ENCODE data around the gene ABCF1.

ABCF1 gene

DNA sequence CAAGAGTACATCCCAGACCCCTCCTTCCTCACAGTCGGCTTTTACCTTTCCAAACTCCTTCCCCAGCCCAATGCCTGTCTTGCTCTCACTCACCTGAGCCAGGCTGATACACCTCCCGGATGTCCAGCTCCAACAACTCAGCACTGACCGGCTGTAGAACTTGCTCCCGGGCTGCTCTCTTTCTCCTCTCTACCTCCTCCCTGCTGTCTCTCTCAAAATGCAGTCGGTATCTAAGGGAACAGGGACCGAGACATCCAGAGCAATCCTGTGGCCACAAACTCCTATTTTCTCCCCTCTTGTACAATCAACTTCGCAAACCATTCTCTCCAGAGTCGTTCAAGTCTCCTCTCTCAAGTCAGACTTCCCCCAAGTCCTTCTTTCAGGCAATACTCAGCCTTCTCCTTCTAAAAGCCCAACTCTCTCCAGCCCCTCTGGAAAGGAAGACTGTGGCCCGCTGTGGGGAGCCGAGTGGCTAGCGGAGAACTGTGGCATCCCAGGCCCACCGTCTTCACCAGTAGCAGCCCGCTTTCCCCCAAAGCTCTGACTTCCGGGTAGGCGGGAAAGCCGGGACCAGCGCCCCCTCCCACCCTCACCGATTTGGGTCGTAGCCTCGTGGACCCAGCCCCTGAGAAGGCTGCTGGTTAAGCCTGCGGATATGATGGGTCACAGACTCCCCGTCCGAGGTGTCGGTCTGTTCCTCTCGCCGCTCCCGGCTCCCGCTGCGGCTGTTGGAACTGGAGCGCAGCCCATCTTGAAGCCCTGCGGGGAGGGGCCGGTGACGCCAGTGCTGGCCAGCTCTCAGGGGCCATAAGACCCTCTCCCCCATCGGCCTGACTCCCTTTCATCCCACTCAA, 16.1 kb upstream of the ABCF1 start:
- Histone ChIP-seq H3K27me3 (no peaks in the 10 kb centered on the region), H3K4me2 (peak overlapping the region; percentile 93 to 100 (median 96)), H3K27ac (peak overlapping the region; percentile 89 to 97 (median 95); a peak in 21 of 22 replicates), H3K9me3 (replicated peaks in 1 of 11) (no peaks in the 10 kb centered on the region), H3K36me3 (peaks cover 43 to 65% (median 56%) of the 10 kb centered on the region in 11 experiments), H3K4me3 (peak overlapping the region; percentile 78 to 94 (median 90)), H3K4me1 (peaks cover 27 to 38% (median 33%) of the 10 kb centered on the region in 10 experiments), H4K20me1 (peaks cover 0 to 51% (median 13%) of the 10 kb centered on the region in 11 experiments; a peak in 12 of 22 replicates), H3K9ac (peak overlapping the region; percentile 86 to 95 (median 92))
- TF ChIP-seq Cebpa-rat (IDR thresholded peaks at IDR 0.05): no peak

DNA sequence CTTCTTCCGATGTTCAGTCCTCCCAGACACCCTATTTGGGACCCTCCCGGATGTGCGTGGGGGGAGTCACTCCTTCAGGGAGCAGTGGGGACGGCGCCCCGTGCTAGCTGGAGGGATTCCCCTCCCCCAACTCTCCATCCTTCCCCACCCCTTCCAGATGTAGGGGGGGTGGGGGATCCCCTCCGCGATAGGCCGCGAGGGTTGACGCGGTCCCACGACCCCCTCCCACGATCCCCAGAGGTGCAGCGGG, 15.5 kb upstream of the ABCF1 start:
- H3K4me1 ChIP-seq: peaks cover 27 to 38% (median 33%) of the 10 kb centered on the region in 10 experiments
- H3K27ac ChIP-seq: peak overlapping the region; percentile 89 to 97 (median 95)
- peak overlapping the region; percentile 86 to 95 (median 92) for H3K9ac ChIP-seq
- H3K27me3 ChIP-seq: no peaks in the 10 kb centered on the region
- TF ChIP-seq Cebpa-rat (IDR thresholded peaks at IDR 0.05): no peak
- H3K36me3 ChIP-seq: peaks cover 37 to 64% (median 53%) of the 10 kb centered on the region in 11 experiments
- H3K4me3 ChIP-seq: peak overlapping the region; percentile 78 to 94 (median 90)
- peak overlapping the region; percentile 93 to 100 (median 96) for H3K4me2 ChIP-seq
- H4K20me1 ChIP-seq: peaks cover 0 to 51% (median 13%) of the 10 kb centered on the region in 11 experiments; a peak in 12 of 22 replicates
- H3K9me3 ChIP-seq (replicated peaks in 1 of 11): no peaks in the 10 kb centered on the region

DNA sequence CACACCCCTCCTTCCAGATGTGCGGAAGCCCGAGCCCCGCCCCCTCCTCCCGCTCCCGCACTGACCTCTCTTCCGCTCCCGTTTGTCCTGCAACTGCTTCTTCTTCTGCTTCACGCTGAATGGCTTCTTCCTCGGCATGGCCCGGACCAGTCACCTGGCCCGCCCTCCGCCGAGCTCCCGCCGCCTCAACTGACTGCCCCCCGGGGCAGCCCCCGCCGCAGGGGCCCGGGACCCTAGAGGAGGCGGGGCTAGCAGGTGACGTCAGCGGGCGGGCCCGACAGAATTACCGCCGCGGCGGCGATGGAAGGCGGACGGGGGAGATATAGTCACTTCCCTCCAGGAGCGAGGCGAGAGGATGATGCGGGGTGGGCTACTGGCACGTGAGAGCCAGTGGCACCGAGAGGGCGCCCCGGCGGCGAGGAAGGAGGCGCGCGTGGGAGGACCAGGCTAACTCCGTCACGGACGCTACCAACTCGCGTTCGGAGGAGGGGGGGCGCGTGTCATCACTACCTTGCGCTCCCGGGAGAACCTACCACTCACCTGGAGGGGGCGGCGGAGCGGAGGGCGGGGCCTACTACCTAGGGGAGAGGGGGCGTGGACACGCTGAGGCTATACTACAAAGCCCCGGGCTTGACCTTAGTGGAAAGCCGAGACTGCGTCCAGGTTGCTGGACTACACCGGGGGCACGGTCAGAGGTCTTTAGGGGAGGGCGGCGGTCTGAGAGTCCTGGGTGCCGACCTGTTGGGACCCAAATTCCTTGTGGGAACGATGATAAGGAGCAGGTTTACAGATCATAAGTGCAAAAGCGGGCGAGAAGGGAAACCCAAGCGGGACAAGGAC, 15.0 kb upstream of the ABCF1 start, which contains the start of gene GNL1:
TSS of gene GNL1 (minus strand) at position 424 of the 840 bp plus-strand sequence. CDS start at position 138, 286 bp downstream.
- Histone ChIP-seq H3K27ac (peak within 1 kb of the TSS; percentile 89 to 97 (median 95)), H4K20me1 (peaks cover 0 to 48% (median 18%) of the 10 kb centered on the region in 11 experiments; a peak in 13 of 22 replicates), H3K9me3 (replicated peaks in 1 of 11) (no peaks in the 10 kb centered on the region), H3K36me3 (peaks cover 34 to 64% (median 53%) of the 10 kb centered on the region in 11 experiments), H3K4me3 (peak within 1 kb of the TSS; percentile 78 to 94 (median 90)), H3K9ac (peak within 1 kb of the TSS; percentile 86 to 95 (median 92)), H3K4me2 (peak within 1 kb of the TSS; percentile 93 to 100 (median 96)), H3K4me1 (peaks cover 27 to 38% (median 33%) of the 10 kb centered on the region in 10 experiments), H3K27me3 (no peaks in the 10 kb centered on the region)
- TF ChIP-seq Cebpa-rat (IDR thresholded peaks at IDR 0.05): no peak

DNA sequence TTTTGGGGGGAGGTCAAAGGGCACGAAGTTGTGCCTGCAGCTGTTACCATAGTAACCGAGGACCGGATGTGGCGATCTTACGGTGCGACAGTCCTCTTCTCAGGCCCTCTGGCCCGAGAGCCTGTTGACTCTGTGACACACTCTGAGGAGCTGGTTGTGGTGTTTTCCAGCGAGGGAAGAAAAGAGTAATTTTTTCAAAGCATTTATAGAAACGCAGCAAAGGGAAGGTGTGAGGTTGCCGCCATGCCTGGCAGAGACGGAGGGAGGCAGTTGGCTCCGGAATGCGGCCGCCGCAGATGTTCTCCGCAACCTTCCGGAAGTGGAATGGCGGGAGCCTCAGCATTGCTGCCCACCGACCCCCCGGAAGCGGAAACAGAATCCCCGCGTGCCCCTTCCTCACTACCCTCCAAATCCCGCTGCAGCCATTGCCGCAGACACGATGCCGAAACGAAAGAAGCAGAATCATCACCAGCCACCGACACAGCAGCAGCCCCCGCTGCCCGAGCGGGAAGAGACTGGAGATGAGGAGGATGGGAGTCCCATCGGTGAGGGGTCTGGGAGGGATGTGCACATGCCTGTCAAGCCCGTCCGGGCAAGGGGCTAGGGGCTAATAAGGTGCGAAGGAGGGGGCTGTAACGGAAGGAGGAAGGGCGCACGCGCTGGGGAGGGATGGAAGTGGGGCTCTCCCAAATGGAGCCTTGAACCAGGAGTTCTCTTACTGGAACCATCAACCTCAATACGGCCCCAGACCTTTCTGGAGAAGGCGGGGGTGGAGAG, 14.1 kb upstream of the ABCF1 start, which contains the start of gene PRR3:
TSS of gene PRR3 (plus strand) at position 390 of the 777 bp plus-strand sequence. CDS start at position 440, 50 bp downstream.
- Histone ChIP-seq H3K4me1 (peaks cover 27 to 38% (median 33%) of the 10 kb centered on the region in 10 experiments), H3K36me3 (peaks cover 35 to 64% (median 53%) of the 10 kb centered on the region in 11 experiments), H3K4me3 (peak within 1 kb of the TSS; percentile 78 to 94 (median 90)), H3K9ac (peak within 1 kb of the TSS; percentile 86 to 95 (median 92)), H3K27me3 (no peaks in the 10 kb centered on the region), H3K4me2 (peak within 1 kb of the TSS; percentile 93 to 100 (median 96)), H3K9me3 (replicated peaks in 1 of 11) (no peaks in the 10 kb centered on the region), H3K27ac (peak within 1 kb of the TSS; percentile 89 to 97 (median 95)), H4K20me1 (peaks cover 0 to 53% (median 18%) of the 10 kb centered on the region in 11 experiments; a peak in 13 of 22 replicates)
- no peak for TF ChIP-seq Cebpa-rat (IDR thresholded peaks at IDR 0.05)

DNA sequence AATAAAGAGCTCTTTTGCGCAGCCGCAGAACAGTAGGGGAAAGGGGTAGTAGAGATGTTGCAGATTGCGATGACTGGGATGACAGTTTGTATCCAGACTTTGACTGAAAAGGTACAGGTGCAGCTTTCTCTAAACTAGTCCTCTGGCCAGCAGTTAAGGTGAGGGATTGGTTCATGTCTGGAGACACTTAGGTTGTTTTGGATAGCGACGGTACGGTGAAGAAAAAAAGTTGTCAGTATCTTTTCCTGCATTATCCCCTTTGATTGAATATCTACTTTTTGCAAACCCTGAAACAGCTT, 13.6 kb upstream of the ABCF1 start:
- no peaks in the 10 kb centered on the region for H3K9me3 ChIP-seq (replicated peaks in 1 of 11)
- peak overlapping the region; percentile 89 to 97 (median 95) for H3K27ac ChIP-seq
- peak overlapping the region; percentile 81 to 100 (median 96) for H3K4me2 ChIP-seq
- H3K4me3 ChIP-seq: peak overlapping the region; percentile 78 to 94 (median 90)
- TF ChIP-seq Cebpa-rat (IDR thresholded peaks at IDR 0.05): no peak
- peaks cover 35 to 64% (median 53%) of the 10 kb centered on the region in 11 experiments for H3K36me3 ChIP-seq
- peaks cover 0 to 48% (median 19%) of the 10 kb centered on the region in 11 experiments; a peak in 13 of 22 replicates for H4K20me1 ChIP-seq
- H3K4me1 ChIP-seq: peaks cover 27 to 38% (median 33%) of the 10 kb centered on the region in 10 experiments
- H3K9ac ChIP-seq: peak overlapping the region; percentile 86 to 95 (median 92)
- no peaks in the 10 kb centered on the region for H3K27me3 ChIP-seq

DNA sequence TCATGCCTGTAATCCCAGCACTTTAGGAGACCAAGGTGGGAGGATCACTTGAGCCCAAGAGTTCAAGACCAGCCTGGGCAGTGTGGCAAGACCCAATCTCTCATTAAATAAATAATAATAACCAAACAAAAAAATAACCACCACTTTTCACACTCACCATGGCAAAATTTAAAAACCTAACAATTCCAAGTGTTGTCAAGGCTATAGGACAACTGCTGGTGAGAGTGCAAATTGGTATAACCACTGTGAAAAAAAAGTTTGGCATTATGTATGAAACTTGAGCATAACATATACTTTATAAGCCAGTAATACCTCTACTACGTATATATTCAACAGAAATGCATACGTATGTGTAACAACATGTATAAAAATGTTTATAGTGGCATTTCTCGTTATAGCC, 10.3 kb upstream of the ABCF1 start:
- Histone ChIP-seq H3K27me3 (no peaks in the 10 kb centered on the region), H3K9ac (no peak overlapping the region), H3K36me3 (peaks cover 27 to 60% (median 46%) of the 10 kb centered on the region in 11 experiments), H3K4me1 (peaks cover 14 to 23% (median 17%) of the 10 kb centered on the region in 10 experiments), H3K9me3 (replicated peaks in 1 of 11) (no peaks in the 10 kb centered on the region), H4K20me1 (peaks cover 0 to 32% (median 14%) of the 10 kb centered on the region in 11 experiments; a peak in 12 of 22 replicates), H3K27ac (no peak overlapping the region), H3K4me3 (no peak overlapping the region), H3K4me2 (no peak overlapping the region)
- no peak for TF ChIP-seq Cebpa-rat (IDR thresholded peaks at IDR 0.05)

DNA sequence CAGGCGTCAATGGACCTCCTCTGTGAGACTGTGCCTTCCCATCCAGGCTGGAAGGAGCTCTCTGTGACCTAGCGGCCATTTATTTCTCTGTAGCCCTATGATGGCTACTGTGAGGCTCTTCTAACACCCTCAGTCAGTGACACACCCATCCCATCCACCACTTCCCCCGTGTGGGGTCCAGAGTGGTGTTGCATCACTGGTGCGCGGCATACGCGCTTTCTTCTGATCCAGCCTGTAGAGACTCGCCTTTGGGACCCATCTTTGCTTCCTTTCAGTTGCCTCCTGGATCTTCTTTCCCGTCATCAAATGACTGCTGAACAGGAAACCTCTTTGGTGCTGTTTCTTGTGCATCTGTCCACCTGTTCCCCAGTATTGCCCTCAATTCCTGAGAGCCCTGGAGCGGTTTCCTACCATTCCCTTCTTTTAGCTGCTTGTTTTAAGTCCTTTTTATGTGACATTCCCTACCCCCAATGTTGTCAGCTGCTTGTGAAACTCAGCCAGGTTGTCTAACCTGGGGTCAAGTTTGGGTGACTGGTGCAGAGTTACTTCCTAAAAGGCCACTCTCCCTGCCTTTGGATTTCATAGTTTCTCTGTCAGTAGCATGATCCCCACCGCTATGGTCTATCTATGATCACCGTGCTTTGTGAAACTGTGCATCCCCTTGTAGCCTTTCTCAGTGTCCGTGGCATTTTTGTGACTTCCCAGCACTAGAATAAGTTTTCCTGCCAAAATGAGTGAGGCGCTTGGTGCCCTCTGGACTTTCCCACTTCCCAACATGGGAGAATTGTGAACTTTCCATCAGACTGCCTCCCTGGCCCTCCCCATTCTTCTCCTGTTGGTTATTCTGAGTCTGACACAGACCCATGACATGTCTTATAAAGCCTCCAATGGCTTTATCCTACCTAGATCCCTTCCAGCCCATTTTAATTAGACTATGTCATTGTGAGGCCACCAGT, 8.5 kb upstream of the ABCF1 start:
- H3K36me3 ChIP-seq: peaks cover 27 to 60% (median 46%) of the 10 kb centered on the region in 11 experiments
- H3K27me3 ChIP-seq: no peaks in the 10 kb centered on the region
- H3K4me3 ChIP-seq: no peak overlapping the region
- peaks cover 15 to 22% (median 16%) of the 10 kb centered on the region in 10 experiments for H3K4me1 ChIP-seq
- H3K9me3 ChIP-seq (replicated peaks in 1 of 11): no peaks in the 10 kb centered on the region
- H3K27ac ChIP-seq: no peak overlapping the region
- H4K20me1 ChIP-seq: peaks cover 0 to 32% (median 12%) of the 10 kb centered on the region in 11 experiments; a peak in 12 of 22 replicates
- H3K4me2 ChIP-seq: no peak overlapping the region
- no peak overlapping the region for H3K9ac ChIP-seq
- no peak for TF ChIP-seq Cebpa-rat (IDR thresholded peaks at IDR 0.05)

Measured in BLaER1 treated with 17β-estradiol and CSF1 and Interleukin-3, amounts not matched to agents 10 nM and 100 nM (cell line).